HG03196 (cell line): ENCODE measurements around the gene RUNX2.

Source experiments
- ATAC-seq: cut with Tn5 transposase; IDR thresholded peaks from one replicate; pipeline ENCODE4 v1.9.1; 2021; ENCODE audit not compliant: unreplicated experiment

The RUNX2 gene

DNA sequence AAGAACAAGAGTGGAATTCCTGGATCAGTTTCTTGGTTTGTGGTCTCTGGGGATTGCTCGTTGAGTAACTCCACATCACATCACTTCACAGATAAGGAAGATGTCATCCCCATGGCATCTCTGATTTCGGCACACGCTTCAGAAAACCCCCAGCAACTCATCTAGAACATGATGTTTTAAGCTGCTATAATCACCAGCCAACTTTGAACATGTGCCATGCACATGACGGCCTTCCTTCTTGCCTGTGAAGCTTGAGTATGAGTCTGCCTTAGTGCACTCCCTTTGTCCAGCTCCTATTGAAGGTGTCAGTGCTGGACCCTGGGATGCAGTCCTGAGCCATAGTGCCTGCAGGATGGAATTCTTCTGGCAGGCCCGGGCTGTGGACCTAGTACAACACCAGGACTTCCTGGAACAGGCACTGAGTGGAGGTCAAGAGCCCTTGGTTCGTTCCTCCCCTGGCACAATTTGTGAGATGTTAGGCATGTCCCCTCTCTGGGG lies 281.1 kb downstream of the RUNX2 start:
- ATAC-seq, result no peak

DNA sequence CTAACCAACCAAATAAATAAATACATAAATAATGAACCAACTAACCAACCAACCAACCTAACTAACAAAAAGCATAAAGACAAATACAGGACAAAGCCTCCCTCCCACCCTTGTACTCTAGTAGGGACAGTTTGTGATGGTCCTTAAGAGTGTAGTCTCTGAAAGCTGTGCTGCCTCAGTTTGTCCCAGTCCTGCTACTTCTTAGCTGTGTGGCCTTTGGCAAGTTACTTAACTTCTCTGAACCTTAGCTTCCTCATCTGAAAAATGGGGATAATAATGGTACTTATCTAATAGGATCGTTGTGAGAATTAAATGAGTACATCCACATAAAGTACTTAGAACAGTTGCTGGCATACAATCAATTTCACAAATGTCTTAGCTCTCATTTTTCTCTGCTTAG lies 282.2 kb downstream of the RUNX2 start:
- no peak for ATAC-seq

DNA sequence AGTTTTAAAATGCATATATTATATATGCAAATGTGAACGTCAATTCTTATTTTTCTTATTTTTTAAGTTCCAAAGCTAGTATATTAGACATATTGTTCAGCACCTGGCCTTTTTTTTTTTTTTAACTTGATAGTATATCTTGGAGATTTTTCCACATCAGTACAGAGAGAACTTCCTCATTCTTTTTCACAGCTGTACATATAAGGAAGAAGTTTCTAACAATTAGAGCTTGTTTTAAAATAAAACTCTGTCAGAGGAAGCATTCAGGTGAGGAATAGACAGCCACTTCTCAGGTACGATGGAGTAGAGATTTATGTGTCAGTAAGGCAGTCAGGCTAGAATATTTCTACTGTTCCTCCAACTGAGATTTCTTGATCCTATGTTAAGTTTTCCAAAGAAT lies 282.7 kb downstream of the RUNX2 start:
- no peak for ATAC-seq

DNA sequence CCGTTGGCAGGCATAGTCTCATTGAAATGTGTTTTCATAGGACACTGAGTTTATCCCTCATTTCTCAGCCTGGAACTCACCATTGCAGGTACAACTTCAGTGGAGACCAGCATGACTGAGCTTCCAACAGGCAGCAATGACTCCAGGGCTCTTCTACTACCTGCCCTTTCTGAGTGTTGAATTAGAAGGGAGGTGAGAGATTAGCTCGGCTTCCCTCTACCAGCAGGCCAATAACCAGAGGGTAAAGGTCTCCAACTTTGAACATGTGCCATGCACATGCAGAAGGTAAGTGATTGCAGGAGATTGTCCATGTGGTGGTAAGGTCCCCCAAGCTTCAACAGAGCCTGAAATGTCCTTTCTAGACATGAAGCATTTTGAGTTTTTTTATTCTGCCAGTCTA lies 283.4 kb downstream of the RUNX2 start:
- no peak for ATAC-seq

DNA sequence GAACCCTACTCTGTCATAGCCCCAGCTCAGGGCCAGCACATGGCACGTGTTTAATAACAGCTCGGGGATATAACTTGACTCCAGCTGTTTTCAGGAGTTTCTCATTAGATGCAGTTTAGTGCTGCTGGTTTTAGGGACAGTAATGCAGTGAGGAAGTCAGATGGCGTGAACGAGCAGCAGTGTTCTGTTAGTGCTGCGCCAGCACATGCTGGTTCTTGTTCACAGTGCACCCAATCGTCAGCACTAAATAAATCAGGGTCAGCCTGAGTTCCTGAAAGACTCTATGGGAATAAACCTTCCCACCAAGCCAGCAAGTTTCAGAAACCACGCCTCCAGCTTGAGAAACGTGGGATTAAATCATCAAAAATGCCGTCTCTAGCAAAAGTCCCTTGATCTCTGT lies 285.5 kb downstream of the RUNX2 start:
- no peak for ATAC-seq

DNA sequence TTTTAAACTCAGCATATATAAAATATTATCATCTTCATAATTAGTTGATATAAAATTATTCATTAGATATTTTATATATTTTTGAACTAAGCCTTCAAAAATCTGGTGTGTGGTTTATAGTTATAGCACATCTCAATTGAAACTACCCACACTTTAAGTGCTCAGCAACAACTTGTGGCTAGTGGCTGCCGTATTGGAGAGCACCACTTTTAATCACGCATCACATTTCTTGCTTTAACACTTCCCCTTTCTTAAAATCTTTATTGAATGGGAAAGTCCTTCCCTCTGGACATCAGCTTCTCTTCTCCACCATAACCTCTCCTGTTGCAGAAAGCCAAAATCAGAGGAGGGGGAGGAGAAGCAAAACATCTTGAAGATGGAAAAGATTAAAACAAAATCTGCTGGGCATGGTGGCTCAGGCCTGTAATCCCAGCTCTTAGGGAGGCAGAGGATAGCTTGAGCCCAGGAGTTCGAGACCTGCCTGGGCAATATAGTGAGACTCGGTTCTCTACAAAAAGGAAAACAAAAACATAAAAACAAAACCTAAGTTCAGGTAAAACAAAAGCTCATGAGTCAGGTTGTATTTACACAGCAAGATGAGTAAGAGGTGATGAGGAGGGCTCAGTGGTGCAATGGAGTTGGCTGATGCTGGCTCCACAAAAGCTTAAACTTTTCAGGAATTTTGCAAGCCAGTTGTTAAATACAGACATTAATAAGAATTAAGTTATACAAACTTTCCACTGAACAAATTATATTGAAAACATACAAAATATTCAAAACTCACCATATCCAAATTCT lies 286.6 kb downstream of the RUNX2 start:
- ATAC-seq, result no peak

DNA sequence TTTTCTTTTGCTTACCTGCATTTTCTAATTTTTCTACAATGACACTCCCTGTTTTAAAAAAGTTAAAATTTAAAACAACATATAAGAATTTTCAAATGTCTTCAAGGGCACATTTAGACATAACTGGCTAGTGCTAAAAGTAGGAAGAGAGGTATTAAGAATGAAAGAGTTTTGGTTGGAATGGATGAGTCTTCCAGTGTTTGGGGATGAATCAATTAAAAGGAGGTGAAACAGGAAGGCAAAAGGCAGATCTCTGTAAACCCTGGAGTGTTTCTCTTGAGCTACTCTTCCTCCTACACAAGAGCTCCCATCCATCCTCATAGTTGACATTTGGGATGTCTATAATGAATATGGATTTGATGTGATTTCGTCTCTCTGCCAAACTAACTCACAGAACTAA lies 288.1 kb downstream of the RUNX2 start:
- ATAC-seq, result no peak

DNA sequence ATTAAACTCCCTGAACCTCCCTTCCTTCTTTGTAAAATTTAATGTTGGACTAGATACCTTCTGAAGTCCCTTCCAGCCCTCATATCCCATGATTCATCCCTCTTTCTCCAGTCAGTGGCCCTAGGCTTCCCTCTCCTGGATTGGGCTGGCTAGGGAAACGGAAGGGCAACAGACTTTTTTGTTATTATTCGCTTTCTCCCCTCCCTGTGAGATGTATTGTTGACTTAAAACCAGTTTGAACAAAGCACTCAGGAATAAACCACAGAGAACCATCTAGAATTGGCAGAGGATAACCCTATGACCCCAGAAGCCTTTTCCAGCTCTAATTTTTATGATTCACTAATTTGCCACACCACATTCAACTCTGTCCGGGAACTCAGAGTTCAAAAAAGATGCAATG lies 289.3 kb downstream of the RUNX2 start:
- no peak for ATAC-seq

DNA sequence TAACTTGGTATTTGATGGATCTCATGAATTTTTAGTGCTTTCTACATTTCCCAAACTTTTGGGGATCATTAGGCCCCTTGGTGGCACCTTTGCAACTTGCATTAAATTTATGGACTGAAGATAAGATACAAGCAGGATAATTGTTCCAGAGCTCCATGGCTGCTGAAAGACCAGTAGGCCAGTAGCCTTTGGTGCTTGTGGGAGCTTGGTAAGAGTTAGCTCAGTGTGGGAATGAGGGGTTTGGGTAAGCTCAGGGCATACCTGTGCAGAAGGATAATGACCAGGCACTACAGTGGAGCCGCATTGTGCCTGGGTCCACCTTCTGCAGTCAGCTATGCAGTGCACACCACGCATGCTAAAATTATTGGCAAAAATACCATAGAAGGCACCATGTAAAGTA lies 290.1 kb downstream of the RUNX2 start:
- no peak for ATAC-seq

DNA sequence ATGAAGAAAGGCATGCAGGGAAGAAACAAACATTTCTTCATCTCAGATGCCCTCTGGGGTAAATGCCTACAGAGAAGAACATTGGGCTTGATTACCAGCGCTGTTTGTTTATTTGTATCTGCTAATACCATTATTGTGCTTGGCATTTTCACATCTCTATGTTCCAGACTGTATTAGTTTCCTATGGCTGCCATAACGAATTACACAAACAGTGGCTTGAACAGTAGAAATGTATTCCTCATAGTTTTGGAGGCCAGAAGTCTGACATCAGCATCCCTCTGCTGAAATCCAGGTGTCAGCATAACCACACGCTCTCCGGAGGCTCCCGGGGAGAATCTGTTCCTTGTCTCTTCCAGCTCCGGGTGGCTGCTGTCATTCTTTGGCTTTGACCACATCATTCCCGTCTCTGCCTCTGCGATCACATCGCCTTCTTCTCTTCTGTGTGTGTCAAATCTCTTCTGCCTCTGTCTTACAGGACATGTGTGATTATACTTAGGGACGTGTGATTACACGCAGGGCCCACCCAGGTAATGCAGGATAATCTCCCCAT lies 291.2 kb downstream of the RUNX2 start:
- ATAC-seq, result no peak

DNA sequence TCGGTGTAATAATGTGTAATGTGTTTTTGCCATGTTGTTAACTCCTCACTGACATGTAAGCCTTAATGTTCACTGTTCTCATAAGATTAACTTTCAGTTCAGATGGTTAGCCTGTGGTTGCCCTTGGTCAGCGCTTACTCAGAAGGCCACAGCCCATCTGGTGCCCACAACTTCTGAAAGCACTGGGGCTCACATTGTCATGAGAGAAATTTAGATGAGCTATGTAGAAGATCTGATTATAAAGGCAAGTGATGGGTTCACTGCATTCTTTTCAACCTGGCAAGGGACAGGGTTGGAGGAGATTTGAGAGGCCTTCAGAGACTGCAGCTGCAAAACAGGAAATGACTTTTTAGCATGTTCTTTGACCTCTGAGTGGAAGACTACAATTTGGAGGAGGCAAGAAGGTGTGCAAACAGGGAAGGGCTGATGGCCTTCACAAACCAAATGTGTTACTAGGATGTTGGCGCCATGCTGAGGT lies 291.9 kb downstream of the RUNX2 start:
- ATAC-seq, result no peak

DNA sequence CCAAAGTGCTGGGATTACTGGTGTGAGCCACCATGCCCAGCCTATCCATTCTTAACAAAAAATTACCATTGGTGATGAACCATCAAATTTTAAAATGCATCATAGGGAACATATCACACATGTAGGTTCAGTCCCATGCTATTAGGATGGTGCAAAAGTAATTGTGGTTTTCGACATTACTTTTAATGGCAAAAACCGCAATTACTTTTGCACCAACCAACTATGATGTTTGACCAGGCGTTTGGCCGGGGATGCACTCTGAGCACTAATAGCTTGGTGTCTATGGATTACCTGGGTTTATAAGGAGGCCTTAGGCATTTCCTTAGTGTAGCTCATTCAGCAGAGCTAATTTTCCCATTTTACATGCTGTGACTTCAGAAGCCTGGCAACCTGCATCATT lies 296.1 kb downstream of the RUNX2 start:
- ATAC-seq, result no peak

DNA sequence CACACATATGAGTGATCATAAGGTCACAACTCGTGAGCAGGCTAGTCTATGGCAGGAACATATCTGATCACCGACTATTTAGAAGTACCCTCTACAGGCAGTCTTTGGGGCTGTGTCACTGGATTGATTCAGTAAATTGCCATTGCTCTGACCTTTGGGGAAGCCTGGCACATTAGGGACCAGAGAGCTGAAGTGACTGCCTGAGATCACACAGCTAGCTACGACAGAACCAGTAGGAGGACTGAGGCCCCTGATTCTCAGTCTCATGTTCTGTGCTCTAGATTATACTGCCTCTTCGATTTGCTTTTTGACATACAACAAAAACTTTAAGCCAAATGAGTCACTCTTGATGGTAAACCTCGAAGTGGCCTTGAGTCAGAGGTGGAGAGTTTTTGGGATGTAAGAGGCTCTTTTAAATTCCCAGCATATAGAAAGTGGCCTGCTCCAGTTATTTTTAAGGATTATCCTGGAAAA lies 297.1 kb downstream of the RUNX2 start:
- ATAC-seq, result no peak

DNA sequence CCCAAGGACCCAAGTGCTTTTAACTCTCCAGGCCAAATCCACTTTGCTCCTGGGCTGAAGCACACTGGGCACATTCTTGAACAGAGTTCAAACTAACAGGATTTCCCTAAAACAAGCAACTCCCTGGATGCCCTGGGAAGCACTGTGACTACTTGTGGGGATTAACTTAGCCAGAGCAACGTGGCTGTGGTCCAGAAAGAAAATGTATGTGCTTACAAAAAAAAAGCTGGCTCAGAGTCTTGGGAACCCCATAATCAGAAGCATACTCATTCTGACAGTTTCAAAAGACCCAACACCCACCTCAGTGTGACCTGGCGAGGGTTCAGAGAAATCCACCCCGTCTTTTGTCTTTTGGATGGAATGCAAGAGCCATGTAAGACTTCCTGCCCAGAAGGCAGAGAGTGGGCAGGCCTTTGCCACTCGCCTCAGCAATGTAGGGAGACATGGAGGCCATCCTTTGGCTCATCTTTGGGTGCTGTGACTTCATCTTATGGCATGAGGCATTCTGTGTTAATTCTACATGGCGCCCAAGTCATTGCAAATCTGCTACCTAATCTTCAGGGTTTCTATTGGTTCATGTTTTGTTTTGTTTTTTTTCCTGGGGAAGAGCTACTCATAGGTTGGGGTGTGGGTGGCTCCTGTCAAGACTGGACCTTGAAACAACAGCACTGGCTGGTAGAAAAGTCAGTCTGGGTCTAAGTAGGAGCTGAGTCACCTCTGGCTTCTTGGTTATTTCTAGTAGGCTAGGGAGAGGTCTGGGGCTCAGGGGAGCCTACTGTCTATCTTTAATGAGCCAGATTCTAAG lies 298.2 kb downstream of the RUNX2 start:
- ATAC-seq, result no peak

DNA sequence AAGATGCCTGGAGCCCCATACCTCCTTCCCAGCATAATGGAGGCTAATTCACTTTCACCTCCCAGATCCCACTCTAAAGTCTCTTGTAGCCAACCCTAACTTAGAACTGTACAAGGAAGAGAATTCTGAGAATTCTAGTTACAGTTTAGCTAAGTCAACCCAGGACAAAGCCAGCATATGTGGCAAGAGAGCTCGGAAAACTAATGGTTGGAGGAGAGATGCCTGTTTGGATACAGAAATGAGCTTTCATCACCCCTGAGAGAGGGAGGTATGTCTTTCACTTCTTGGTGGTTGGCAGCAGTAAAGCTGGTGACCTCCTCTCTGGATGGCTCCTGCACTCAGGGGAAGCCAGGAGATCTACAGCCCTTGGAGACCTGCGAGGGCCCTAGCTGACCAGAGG lies 302.2 kb downstream of the RUNX2 start:
- no peak for ATAC-seq

DNA sequence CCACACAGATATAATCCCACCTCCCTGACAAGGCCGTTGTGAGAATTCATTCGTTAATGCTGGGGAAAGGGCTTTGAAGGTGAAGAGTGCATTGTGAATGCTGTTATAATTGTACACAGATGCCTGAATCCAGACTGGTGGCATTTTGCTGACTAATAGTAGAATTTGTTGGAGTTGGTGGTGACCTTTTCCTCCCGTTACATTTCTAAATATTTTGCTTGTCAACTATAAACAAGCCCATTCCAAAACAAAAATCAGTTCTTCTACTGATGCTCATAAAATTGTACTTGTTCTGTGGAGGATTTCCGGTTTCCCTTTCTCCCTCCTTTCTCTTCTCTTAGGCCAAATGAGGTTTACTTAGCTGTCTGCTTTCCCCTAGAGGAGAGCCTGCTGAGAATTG lies 302.7 kb downstream of the RUNX2 start:
- ATAC-seq, result no peak

DNA sequence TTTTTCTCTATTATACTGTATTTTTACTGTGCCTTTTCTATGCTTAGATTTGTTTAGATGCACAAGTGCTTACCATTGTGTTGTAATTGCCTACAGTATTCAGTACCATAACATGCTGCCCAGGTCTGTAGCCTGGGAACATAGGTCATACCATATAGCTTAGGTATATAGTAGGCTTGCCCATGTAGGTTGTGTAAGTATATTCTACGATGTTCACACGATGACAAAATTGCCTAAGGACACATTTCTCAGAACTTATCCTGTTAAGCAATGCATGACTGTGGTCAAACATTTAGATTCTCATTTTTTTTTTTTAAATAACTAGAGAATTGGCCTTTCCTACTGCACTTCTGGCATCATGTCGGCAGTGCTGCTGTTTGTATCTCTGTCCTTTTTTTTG lies 303.3 kb downstream of the RUNX2 start:
- no peak for ATAC-seq

DNA sequence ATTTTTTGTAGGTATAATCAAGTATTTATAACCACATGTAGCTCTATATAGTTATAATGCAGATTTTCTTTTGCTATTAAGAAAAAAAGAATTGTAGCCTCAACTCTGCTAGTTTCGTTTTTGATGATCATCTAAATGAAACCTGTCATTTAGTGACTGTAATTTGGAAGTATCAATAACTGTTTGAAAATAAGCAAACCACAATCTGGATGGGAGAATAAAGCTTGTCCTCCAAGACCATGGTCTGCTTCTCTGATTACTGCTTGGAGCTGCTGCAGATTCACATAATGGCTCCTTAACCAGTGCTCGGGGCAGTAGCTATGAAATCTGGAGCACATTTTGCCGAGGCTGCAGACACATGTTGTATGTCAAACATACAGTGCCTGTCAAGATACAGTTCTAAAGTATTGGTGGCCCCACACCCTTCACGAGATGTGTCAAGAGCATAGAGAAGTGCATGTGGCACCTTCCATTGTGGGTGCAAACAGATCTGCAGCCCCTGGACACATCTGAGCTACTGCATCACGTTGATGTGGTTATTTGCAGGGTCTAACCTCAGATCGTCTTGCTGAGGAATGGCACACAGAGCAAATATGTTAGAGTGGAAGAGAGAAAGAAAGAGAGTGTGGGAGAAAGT lies 305.3 kb downstream of the RUNX2 start:
- no peak for ATAC-seq

DNA sequence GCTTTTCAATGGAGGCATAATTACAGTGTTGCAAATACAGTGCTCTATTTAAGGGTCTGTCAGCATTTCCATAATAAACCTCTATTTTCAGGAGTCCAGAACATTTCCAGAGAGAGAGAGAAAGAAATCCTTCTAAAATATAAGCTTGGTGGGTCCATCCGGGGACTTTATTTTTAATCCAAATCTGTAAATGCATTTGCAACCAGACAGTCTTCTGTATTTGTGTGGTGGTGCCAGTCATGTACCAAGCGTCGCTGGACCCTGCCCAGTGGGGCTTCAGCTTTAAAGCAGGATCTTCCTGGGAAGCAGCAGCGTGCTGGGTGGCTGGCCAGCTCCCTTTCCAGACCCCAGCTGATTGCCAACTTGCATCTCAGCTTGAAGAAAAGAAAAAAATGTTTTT lies 306.1 kb downstream of the RUNX2 start:
- no peak for ATAC-seq

DNA sequence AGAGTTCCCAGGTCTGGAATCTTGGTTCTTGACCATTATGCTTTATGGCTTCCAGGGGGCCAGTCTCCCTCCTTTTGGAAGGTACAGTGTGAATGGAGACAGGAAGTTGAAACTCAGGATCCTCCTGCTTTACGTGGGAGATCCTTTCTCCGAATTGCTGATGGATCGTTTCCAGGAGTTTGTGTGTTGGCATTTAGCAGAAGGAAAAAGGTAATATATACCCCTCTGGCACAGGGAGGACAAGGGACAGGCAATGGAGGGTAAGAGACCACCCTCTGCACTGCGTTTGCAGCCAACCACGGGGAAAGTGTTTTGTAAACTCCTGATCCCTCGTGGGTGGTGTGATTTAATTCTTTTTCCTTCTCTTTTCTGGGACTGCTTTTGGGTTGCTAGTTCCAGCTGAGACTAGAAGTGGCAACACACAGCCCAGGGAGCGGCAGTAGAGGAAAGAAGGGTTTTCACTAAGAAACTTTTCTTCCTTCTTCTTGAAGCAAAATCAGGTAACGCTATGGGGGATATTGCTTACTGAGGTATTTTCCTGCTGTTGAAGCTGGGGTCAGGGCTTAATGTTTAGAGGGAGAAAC lies 307.2 kb downstream of the RUNX2 start:
- no peak for ATAC-seq

DNA sequence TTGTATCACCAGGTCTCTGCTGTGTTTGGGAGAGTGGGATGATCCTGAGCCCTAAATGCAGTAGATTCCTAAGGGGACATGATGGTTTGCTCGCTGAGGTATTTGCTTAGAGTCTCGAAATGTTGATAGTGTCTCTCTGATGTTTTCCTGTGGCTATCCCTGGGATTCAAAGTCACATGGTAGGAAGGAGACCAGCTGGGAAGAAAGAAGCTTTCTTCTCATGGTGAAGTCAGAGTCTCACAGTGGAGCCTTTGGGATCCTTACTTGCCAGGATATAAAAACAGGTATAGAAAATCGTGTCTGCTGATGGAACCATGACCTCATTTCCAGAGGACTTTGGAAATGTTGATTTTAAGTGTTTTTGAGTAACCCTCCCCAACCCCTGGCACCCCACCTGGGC lies 308.9 kb downstream of the RUNX2 start:
- ATAC-seq, result no peak
